GM12801 (cell line): ENCODE data around the gene SCAF8.

Experiments
- TF ChIP-seq, protein P1 (sequence below): IDR thresholded peaks from one replicate; pipeline ENCODE4 v1.5.1; 2011; ENCODE audit warnings: control low read depth; ENCODE audit not compliant: insufficient read length; ENCODE audit errors: extremely low read depth

The SCAF8 gene, protein sequence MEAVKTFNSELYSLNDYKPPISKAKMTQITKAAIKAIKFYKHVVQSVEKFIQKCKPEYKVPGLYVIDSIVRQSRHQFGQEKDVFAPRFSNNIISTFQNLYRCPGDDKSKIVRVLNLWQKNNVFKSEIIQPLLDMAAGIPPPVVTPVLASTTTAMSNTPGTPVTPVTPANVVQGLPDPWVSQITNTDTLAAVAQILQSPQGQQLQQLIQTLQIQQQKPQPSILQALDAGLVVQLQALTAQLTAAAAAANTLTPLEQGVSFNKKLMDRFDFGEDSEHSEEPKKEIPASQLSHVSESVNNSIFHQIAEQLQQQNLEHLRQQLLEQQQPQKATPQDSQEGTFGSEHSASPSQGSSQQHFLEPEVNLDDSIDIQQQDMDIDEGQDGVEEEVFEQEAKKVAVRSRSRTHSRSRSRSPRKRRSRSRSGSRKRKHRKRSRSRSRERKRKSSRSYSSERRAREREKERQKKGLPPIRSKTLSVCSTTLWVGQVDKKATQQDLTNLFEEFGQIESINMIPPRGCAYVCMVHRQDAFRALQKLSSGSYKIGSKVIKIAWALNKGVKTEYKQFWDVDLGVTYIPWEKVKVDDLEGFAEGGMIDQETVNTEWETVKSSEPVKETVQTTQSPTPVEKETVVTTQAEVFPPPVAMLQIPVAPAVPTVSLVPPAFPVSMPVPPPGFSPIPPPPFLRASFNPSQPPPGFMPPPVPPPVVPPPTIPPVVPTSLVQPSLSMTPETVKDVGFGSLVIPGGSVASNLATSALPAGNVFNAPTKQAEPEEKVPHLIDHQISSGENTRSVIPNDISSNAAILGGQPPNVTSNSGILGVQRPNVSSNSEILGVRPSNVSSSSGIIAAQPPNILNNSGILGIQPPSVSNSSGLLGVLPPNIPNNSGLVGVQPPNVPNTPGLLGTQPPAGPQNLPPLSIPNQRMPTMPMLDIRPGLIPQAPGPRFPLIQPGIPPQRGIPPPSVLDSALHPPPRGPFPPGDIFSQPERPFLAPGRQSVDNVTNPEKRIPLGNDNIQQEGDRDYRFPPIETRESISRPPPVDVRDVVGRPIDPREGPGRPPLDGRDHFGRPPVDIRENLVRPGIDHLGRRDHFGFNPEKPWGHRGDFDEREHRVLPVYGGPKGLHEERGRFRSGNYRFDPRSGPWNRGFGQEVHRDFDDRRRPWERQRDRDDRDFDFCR (N-terminal part only)

DNA sequence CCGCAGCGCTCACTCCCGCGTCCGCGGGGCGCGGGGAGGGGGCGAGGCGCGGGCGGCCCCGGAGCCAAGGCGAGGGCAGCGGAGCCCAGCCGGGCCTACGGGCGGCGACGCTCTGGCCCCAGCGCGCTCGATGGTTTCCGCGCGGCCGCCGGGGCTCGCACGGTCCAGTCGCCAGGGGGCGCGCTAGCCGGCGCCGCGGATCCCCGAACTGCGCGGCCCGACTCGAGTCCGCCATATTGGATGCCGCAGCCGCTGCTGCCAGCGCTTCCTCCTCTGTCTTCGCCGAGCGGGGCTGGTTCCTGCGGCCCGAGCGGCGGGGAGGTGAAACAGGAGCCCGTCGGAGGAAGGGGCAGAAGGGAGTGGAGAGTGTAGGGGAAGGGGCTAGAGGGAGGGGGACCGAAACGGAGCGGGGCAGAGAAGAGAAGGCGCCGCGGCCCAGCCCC lies at the start of gene SCAF8:
Gene SCAF8 (plus strand): TSS at position 234 of the 443 bp plus-strand sequence. CDS start 485 bp downstream, outside the sequence.
- TF ChIP-seq, protein P1, sequence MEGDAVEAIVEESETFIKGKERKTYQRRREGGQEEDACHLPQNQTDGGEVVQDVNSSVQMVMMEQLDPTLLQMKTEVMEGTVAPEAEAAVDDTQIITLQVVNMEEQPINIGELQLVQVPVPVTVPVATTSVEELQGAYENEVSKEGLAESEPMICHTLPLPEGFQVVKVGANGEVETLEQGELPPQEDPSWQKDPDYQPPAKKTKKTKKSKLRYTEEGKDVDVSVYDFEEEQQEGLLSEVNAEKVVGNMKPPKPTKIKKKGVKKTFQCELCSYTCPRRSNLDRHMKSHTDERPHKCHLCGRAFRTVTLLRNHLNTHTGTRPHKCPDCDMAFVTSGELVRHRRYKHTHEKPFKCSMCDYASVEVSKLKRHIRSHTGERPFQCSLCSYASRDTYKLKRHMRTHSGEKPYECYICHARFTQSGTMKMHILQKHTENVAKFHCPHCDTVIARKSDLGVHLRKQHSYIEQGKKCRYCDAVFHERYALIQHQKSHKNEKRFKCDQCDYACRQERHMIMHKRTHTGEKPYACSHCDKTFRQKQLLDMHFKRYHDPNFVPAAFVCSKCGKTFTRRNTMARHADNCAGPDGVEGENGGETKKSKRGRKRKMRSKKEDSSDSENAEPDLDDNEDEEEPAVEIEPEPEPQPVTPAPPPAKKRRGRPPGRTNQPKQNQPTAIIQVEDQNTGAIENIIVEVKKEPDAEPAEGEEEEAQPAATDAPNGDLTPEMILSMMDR: no peak

DNA sequence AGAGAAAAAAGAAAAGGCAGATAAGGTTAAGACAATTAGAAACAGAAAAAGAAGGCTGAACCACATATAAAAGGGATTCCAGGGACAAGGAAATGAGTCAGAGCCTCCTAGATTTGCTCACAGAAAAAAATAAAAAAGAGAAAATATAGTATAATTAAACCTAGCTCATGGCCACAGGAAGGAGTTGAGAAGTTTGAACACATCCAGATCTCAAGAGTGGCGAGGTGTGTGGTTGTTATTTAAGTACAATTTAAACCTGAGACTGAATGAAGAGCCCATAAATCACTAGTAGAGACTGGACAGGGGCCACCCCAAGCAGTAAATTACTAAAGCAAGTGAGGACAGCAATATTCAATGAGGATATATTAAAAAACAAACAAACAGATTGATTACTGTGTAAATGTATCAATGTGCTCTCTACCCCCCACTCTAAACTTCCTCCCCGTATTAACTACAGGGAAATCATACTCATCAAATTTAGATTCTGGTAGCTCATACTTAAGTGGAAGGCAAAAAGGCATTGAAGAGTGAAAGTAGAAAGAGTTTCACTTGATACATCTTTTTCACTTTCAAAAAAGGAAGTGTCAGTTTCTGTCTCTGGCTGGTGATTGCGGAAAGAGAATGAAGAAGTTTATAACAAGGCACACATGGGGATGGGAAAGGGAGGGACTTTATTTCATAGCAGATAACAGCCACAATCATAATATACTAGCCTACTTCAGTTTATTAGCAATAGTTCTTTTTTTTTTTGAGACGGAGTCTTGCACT lies 49.3 kb upstream of the SCAF8 start:
- TF ChIP-seq, protein P1: no peak

DNA sequence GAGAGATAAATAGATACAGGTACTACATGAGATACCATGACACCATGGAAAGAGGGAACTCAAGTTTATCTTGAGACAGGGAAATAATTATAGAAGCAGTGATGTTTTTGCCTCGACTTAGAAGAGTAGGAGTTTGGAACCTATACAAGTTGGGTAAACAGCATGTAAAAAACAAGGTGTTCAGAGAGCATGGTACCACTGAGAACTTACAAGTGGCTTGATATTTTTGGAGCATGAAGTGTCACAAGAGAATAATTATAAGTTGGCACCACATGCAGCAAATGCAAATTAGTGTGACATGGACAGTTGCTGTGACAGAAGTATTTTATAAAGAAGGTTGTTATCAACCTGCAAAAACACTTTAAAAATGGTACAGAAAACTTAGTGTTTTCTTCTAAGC lies 47.1 kb upstream of the SCAF8 start:
- TF ChIP-seq, protein P1: no peak

DNA sequence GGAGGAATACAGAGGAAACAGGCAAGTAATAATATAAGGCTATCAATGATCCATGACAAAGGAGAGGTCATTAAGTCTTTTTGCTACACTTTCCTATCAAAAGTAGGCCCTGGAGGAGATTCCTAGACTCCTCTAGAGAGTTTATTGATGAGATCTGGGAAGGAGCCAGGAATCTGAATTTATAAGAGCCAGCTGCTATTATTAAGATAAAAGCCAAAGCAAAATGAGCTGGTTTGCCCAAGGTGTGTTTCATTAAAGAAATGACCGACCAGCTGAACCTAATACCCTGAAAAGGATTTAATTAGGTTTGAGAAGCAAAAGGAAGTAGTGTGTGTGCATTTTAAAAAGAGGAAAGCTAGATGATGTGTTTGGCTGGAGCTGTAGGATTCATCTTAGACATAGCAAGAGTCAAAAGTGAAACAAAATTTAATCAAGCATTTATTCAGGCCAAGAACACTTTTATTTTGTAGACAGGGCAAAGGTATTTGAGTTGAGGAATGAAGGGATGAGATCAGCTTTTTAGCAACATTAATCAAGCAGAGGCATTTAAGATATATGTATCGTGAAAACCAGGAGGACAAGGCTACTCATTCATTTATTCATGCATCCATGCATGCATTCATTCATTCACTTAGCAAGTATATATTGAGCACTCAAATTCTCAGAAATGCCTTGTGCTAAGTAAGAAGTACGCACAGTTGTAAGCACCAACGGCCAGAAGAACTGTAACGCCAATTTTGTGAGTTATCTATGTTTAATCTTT lies 43.5 kb upstream of the SCAF8 start:
- TF ChIP-seq, protein P1: no peak

DNA sequence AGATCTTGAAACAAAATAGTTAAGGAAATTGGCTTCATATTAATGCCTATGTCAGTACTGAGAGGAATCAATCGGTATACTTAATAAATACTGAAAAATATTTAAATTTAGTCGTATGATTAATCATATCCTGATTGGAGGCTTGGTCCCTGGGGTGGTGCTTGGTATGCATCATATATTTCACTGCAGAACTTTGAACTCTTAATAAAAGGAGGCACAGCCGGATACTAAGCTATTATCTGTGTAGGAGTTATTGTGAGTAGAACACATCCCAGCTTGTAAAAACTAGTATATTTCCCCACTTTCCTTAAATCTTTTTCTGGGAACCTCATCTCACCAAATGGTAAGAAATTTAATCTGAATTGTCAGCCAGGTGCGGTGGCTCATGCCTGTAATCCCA lies 42.4 kb upstream of the SCAF8 start:
- TF ChIP-seq, protein P1: no peak

DNA sequence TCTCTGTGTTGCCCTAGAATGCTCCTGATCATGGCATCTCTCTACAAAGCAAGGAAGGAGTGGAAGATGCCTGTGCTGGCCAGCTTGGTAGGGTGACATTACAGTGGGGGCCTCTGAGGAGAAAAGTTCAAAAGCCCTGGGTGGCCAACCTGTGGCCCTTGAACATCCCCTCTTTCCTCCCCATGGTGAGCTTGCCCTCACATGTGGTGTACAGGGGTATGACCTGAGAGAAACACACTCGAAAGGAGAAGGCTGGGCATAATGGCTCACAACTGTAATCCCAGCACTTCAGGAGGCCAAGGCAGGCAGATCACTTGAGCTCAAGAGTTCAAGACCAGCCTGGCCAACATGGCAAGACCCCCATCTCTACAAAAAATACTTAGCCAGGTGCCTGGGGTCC lies 36.6 kb upstream of the SCAF8 start:
- TF ChIP-seq, protein P1: no peak
